ENCODE data around the gene ZFHX3. TPM values are rescaled to one million over a fixed set of nuclear protein-coding genes. Genes with fewer than 3 reads are reported as not detected.
"Not testable (repeated sequence)": the region's sequence is repeated elsewhere in the genome, so short reads cannot be mapped to it uniquely, and the experiment has no call there.

ZFHX3 gene
- total and polyA plus RNA-seq, 2 experiments from 2014 or later: 6.7 to 12.2 TPM

- H3K27me3 ChIP-seq: no peaks in the 10 kb centered on the region
- no peaks in the 10 kb centered on the region for H3K9me3 ChIP-seq (ENCODE audit: low read depth)
- no peak for DNase-seq (ENCODE audit: low read depth in 1 of 2, low spot score in 1 of 2)
- TF ChIP-seq CTCF (IDR thresholded peaks at IDR 0.05; ENCODE audit: low read depth, low read length): no peak
- H3K4me1 ChIP-seq (ENCODE audit: low read depth): no peaks in the 10 kb centered on the region
- no peaks in the 10 kb centered on the region for H3K36me3 ChIP-seq
- no peak overlapping the region for H3K4me3 ChIP-seq
- no peak overlapping the region for H3K27ac ChIP-seq
Measured at GRCh38 chr16:73083271-73083670, 35.3 kb upstream of the ZFHX3 start.

DNA sequence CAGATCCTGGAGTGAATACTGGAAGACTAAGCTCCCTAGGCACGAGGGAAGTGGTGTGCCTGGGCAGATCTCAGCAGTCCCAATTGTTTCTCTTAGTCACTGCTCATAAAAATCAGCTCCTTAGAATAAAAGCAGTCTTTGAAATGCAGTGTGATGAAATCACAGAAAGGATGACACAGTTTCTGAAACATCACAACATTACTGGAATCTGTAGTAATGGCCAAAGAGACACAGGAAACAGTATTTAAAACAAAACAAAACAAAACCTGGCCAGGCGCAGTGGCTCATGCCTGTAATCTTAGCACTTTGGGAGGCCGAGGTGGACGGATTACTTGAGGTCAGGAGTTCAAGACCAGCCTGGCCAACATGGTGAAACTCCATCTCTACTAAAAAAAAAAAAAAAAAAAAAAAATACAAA is 34.7 kb upstream of the ZFHX3 start:
- H3K9me3 ChIP-seq (ENCODE audit: low read depth); H3K4me1 ChIP-seq (ENCODE audit: low read depth); H3K4me3 ChIP-seq; H3K27ac ChIP-seq; H3K36me3 ChIP-seq; H3K27me3 ChIP-seq: not testable (repeated sequence)
- peak in 1 of 2 donors; percentile 91 for DNase-seq (ENCODE audit: low read depth in 1 of 2, low spot score in 1 of 2)

- no peak for TF ChIP-seq CTCF (IDR thresholded peaks at IDR 0.05; ENCODE audit: low read depth, low read length)
- Histone ChIP-seq H3K27me3 (no peaks in the 10 kb centered on the region), H3K4me1 (ENCODE audit: low read depth) (no peaks in the 10 kb centered on the region), H3K4me3 (no peak overlapping the region), H3K36me3 (no peaks in the 10 kb centered on the region), H3K27ac (no peak overlapping the region), H3K9me3 (ENCODE audit: low read depth) (no peaks in the 10 kb centered on the region)
- no peak for DNase-seq (ENCODE audit: low read depth in 1 of 2, low spot score in 1 of 2)
Measured at GRCh38 chr16:73080931-73081330, 33.0 kb upstream of the ZFHX3 start.

GRCh38 chr16:73076324-73076810 is 28.4 kb upstream of the ZFHX3 start:
- no peak for DNase-seq (ENCODE audit: low read depth in 1 of 2, low spot score in 1 of 2)
- peaks cover 5% of the 10 kb centered on the region for H3K27me3 ChIP-seq
- H3K4me1 ChIP-seq (ENCODE audit: low read depth): no peaks in the 10 kb centered on the region
- no peaks in the 10 kb centered on the region for H3K9me3 ChIP-seq (ENCODE audit: low read depth)
- TF ChIP-seq CTCF (IDR thresholded peaks at IDR 0.05; ENCODE audit: low read depth, low read length): no peak
- no peak overlapping the region for H3K4me3 ChIP-seq
- H3K36me3 ChIP-seq: no peaks in the 10 kb centered on the region
- no peak overlapping the region for H3K27ac ChIP-seq

DNA sequence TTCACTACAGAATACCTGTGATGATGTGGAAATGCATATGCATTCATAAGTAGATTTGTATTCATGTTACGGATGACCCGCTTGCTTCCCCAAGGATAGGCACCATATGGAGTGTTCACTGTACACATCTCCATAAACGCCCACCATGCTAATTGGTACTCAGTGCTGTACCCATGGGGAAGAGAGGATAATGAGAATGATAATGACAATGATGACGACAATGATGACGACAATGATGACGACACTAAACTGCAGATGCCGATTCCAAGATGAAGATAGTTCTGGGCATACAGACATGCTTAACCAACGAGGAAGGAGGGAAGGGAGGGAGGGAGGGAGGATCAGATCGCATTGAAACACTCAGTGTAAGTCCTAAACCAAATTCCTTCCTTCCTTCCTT is 26.5 kb upstream of the ZFHX3 start:
- no peak overlapping the region for H3K4me3 ChIP-seq
- no peak overlapping the region for H3K27ac ChIP-seq
- TF ChIP-seq CTCF (IDR thresholded peaks at IDR 0.05; ENCODE audit: low read depth, low read length): no peak
- H3K4me1 ChIP-seq (ENCODE audit: low read depth): peaks cover 7% of the 10 kb centered on the region
- no peaks in the 10 kb centered on the region for H3K36me3 ChIP-seq
- DNase-seq (ENCODE audit: low read depth in 1 of 2, low spot score in 1 of 2): no peak
- H3K27me3 ChIP-seq: peaks cover 9% of the 10 kb centered on the region
- no peaks in the 10 kb centered on the region for H3K9me3 ChIP-seq (ENCODE audit: low read depth)

DNA sequence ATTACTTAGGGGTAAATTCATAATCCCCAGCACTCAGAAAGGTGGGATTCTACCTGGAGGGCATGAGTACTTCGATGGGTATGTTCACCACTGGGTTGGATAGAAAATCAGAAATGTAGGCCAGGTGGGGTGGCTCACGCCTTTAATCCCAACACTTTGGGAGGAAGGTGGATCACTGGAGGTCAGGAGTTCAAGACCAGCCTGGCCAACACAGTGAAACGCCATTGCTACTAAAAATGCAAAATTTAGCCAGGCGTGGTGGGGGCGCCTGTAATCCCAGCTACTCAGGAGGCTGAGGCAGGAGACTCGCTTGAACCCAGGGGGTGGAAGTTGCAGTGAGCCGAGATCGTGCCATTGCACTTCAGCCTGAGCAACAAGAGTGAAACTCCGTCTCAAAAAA is 24.1 kb upstream of the ZFHX3 start:
- Histone ChIP-seq H3K4me1 (ENCODE audit: low read depth) (peaks cover 11% of the 10 kb centered on the region), H3K27me3 (peaks cover 31% of the 10 kb centered on the region)
- not testable (repeated sequence) for H3K36me3 ChIP-seq; H3K27ac ChIP-seq; H3K4me3 ChIP-seq; H3K9me3 ChIP-seq (ENCODE audit: low read depth); DNase-seq (ENCODE audit: low read depth in 1 of 2, low spot score in 1 of 2)

Measured in cardiac muscle cell (in vitro differentiated cells and primary cell).